GM21786 (cell line): ENCODE data around the gene ZNF516.
"Not testable (repeated sequence)": the region's sequence is repeated elsewhere in the genome, so short reads cannot be mapped to it uniquely, and the experiment has no call there.

ENCODE experiments used
- ATAC-seq: cut with Tn5 transposase; IDR thresholded peaks from one replicate; pipeline ENCODE4 v1.9.1; 2021; ENCODE audit not compliant: unreplicated experiment

Gene ZNF516

GRCh38 chr18:76495006-76495370, at the start of gene ZNF516:
Gene ZNF516, minus strand, starts transcription at chr18:76495242. Its CDS starts 52,188 bp downstream, at chr18:76443054.
- ATAC-seq, result no peak

GRCh38 chr18:76538846-76539245, 43.8 kb upstream of the ZNF516 start:
- ATAC-seq, result no peak

- ATAC-seq, result no peak
These were observed 42.6 kb upstream of the ZNF516 start for GRCh38 chr18:76537621-76538020.

- ATAC-seq, result not testable (repeated sequence)
These were observed 41.6 kb upstream of the ZNF516 start for GRCh38 chr18:76536593-76536992.

GRCh38 chr18:76532875-76533274, 37.8 kb upstream of the ZNF516 start:
- no peak for ATAC-seq

GRCh38 chr18:76530846-76531245, 35.8 kb upstream of the ZNF516 start:
- no peak for ATAC-seq

GRCh38 chr18:76530391-76530790, 35.3 kb upstream of the ZNF516 start:
- no peak for ATAC-seq

- no peak for ATAC-seq
These were observed 34.4 kb upstream of the ZNF516 start for GRCh38 chr18:76529433-76529811.

GRCh38 chr18:76528477-76529432, 33.7 kb upstream of the ZNF516 start:
- peak; percentile 51 for ATAC-seq

GRCh38 chr18:76525911-76526310, 30.9 kb upstream of the ZNF516 start:
- ATAC-seq, result no peak

GRCh38 chr18:76524900-76525698, 30.1 kb upstream of the ZNF516 start:
- ATAC-seq, result no peak

- ATAC-seq, result no peak
These were observed 29.4 kb upstream of the ZNF516 start for GRCh38 chr18:76524477-76524876.

GRCh38 chr18:76522551-76522950, 27.5 kb upstream of the ZNF516 start:
- no peak for ATAC-seq

GRCh38 chr18:76522122-76522503, 27.1 kb upstream of the ZNF516 start:
- ATAC-seq, result no peak

- no peak for ATAC-seq
These were observed 26.5 kb upstream of the ZNF516 start for GRCh38 chr18:76521417-76522121.

- ATAC-seq, result no peak
These were observed 24.0 kb upstream of the ZNF516 start for GRCh38 chr18:76518860-76519538.

- peak; percentile 55 for ATAC-seq
These were observed 23.2 kb upstream of the ZNF516 start for GRCh38 chr18:76518123-76518859.

GRCh38 chr18:76515576-76515975, 20.5 kb upstream of the ZNF516 start:
- no peak for ATAC-seq

GRCh38 chr18:76514573-76514972, 19.5 kb upstream of the ZNF516 start:
- no peak for ATAC-seq

GRCh38 chr18:76507830-76508385, 12.9 kb upstream of the ZNF516 start:
- no peak for ATAC-seq
